Stimulated activated CD4-positive, alpha-beta T cell treated with anti-CD3 and anti-CD28 coated beads, TNF-alpha, amount 100 ng/mL, for 1 hour (primary cell): ENCODE results near the gene GJD3.

Experiments
- DNase-seq, 3 donors: peaks; one replicate each; pipeline ENCODE4 v3.0.0-alpha.2; 2020; ENCODE audit warnings: low read depth in 3 of 3, low spot score in 1 of 3

Gene GJD3

GRCh38 chr17:40341808-40342503, 22.6 kb downstream of the GJD3 start:
- no peak for DNase-seq

GRCh38 chr17:40340880-40341807, 23.4 kb downstream of the GJD3 start:
- peak; percentile 62 to 73 (median 70) for DNase-seq

- no peak for DNase-seq
Measured at GRCh38 chr17:40340327-40340726, 24.2 kb downstream of the GJD3 start.

- no peak for DNase-seq
Measured at GRCh38 chr17:40338941-40339649, 25.4 kb downstream of the GJD3 start.

GRCh38 chr17:40338058-40338457, 26.5 kb downstream of the GJD3 start:
- DNase-seq: no peak

GRCh38 chr17:40337351-40337750, 27.2 kb downstream of the GJD3 start:
- no peak for DNase-seq

- no peak for DNase-seq
Measured at GRCh38 chr17:40335620-40336019, 28.9 kb downstream of the GJD3 start.

- no peak for DNase-seq
Measured at GRCh38 chr17:40333781-40334448, 30.6 kb downstream of the GJD3 start.

GRCh38 chr17:40331743-40332641, 32.5 kb downstream of the GJD3 start:
- DNase-seq: no peak

GRCh38 chr17:40330850-40331470, 33.6 kb downstream of the GJD3 start:
- DNase-seq: no peak

GRCh38 chr17:40329839-40330794, 34.4 kb downstream of the GJD3 start:
- DNase-seq: no peak

GRCh38 chr17:40328386-40328766, 36.2 kb downstream of the GJD3 start:
- no peak for DNase-seq

- DNase-seq: no peak
Measured at GRCh38 chr17:40327735-40328385, 36.7 kb downstream of the GJD3 start.

- no peak for DNase-seq
Measured at GRCh38 chr17:40327244-40327729, 37.2 kb downstream of the GJD3 start.

GRCh38 chr17:40326832-40327199, 37.7 kb downstream of the GJD3 start:
- no peak for DNase-seq

GRCh38 chr17:40326014-40326831, 38.3 kb downstream of the GJD3 start:
- DNase-seq: no peak
